PFSK-1 (cell line): ENCODE results near the gene APELA.

Experiments
- POLR2AphosphoS5 ChIP-seq: IDR thresholded peaks from 2 replicates; pipeline ENCODE4 v1.6.1; 2012; ENCODE audit warnings: low read depth, mild to moderate bottlenecking, control low read depth, low read length, moderate library complexity
- SIN3A ChIP-seq: IDR thresholded peaks from 2 replicates; pipeline ENCODE4 v1.6.1; 2012; ENCODE audit warnings: mild to moderate bottlenecking, low read length, moderate library complexity, borderline replicate concordance; ENCODE audit not compliant: insufficient read depth
- TAF1 ChIP-seq: IDR thresholded peaks from 2 replicates; pipeline ENCODE4 v1.6.1; 2012; ENCODE audit warnings: low read length, control low read depth, borderline replicate concordance; ENCODE audit not compliant: insufficient read depth

DNA sequence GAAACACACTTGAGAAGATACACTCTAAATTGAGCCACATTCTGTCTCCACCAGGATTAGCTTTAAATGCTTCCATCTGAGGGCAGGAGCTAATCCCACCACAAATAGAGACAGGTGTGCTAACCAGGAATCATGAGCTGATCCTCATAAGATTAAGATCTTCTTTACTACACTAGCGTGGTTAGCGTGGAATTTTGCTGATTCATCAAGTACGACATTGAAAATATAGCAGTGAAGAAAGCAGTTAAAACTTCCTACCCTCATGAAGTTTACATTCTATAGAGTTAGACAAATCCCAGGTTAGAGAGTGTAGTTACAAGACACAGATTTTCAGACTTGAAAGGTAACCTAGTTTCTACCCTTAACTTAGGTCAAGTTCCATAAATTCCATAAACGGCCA lies 5.3 kb upstream of the APELA start:
- TF ChIP-seq TAF1 (no peak), SIN3A (no peak), POLR2AphosphoS5 (no peak)
